ENCODE measurements around the gene ZNF316. TPM values are rescaled to one million over a fixed set of nuclear protein-coding genes. Genes with fewer than 3 reads are reported as not detected.

The ZNF316 gene
- total RNA-seq, 1 donor from 2014 or later, result 32.7 TPM

DNA sequence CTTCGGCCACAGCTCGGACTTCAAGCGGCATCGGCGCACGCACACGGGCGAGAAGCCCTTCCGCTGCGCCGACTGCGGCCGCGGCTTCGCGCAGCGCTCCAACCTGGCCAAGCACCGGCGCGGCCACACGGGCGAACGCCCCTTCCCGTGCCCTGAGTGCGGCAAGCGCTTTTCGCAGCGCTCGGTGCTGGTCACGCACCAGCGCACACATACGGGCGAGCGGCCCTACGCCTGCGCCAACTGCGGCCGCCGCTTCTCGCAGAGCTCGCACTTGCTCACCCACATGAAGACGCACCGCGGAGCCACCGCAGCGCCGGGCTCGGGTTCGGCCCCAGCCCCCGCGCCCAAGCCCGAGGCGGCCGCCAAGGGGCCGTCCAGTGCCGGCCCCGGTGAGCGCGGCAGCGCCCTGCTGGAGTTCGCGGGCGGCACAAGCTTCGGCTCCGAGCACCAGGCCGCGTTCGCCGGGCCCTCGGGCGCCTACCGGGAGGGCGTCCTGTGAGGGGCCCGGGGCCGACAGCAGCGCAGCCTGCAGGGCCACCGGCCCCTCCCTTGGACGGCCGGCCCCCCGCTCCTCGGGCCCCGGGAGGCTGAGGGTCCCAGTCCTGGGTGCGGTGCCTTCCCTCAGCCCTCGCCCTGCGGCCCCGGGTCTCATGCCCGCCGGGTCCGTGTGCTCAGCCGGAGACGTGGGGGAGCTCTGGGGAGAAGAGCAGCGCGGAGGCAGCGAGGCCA is 17.2 kb downstream of the ZNF316 start:
- H3K36me3 Mint-ChIP-seq (ENCODE audit: unreplicated experiment), result peaks cover 37% of the 10 kb centered on the region
- no peaks in the 10 kb centered on the region for H3K27me3 Mint-ChIP-seq (ENCODE audit: unreplicated experiment)
- no peaks in the 10 kb centered on the region for H3K4me1 Mint-ChIP-seq (ENCODE audit: unreplicated experiment)
- DNase-seq (ENCODE audit: extremely low spot score, unreplicated experiment), result no peak
- TF ChIP-seq CTCF (IDR thresholded peaks at IDR 0.05), result no peak
- no peak overlapping the region for H3K27ac Mint-ChIP-seq (ENCODE audit: unreplicated experiment)
- no peaks in the 10 kb centered on the region for H3K9me3 Mint-ChIP-seq (ENCODE audit: unreplicated experiment)
- no peak overlapping the region for H3K4me3 Mint-ChIP-seq (ENCODE audit: unreplicated experiment)

GRCh38 chr7:6654842-6655610 is 17.9 kb downstream of the ZNF316 start:
- no peaks in the 10 kb centered on the region for H3K9me3 Mint-ChIP-seq (ENCODE audit: unreplicated experiment)
- H3K4me3 Mint-ChIP-seq (ENCODE audit: unreplicated experiment), result no peak overlapping the region
- H3K27ac Mint-ChIP-seq (ENCODE audit: unreplicated experiment), result no peak overlapping the region
- no peaks in the 10 kb centered on the region for H3K27me3 Mint-ChIP-seq (ENCODE audit: unreplicated experiment)
- H3K36me3 Mint-ChIP-seq (ENCODE audit: unreplicated experiment), result peaks cover 32% of the 10 kb centered on the region
- H3K4me1 Mint-ChIP-seq (ENCODE audit: unreplicated experiment), result no peaks in the 10 kb centered on the region
- no peak for TF ChIP-seq CTCF (IDR thresholded peaks at IDR 0.05)
- no peak for DNase-seq (ENCODE audit: extremely low spot score, unreplicated experiment)

DNA sequence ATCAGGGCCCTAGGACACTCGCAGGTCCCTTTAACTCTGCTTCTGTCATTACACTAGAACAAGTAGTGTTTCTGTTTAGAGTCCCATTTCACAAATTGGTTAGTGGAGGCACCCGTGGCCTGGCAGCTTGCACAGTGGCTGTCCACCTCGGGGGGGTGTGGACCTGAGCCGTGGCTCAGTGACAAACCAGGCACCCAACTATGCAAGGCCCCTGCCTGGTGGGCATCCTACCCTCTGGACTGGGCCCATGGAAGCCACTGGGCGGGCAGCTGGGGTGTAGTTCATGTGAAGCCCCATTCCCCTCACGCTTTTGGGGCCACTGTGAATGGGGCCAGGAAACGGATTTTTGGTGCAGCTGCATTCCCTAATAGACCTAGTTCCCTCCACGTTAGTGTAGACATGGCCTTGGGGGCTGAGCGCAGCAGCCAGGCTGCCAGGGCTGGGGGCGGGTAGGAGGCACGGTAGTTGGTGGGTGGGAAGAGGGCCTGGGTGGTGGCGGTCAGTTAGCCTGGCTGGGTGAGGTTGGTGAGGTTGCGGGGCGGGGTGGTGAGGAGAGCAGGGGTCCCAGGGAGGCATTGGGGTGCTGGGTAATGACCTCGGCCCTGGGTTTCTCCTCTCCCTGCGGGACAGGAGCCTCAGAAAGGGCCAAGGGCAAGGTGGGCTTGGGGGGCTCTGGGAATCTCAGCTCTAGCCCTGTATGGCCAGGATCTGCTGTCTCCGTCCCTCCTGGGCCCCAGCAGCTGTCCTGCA is 18.7 kb downstream of the ZNF316 start:
- Mint-ChIP-seq H3K4me3 (ENCODE audit: unreplicated experiment) (no peak overlapping the region), H3K9me3 (ENCODE audit: unreplicated experiment) (no peaks in the 10 kb centered on the region), H3K27me3 (ENCODE audit: unreplicated experiment) (no peaks in the 10 kb centered on the region), H3K27ac (ENCODE audit: unreplicated experiment) (no peak overlapping the region), H3K36me3 (ENCODE audit: unreplicated experiment) (peaks cover 24% of the 10 kb centered on the region), H3K4me1 (ENCODE audit: unreplicated experiment) (no peaks in the 10 kb centered on the region)
- DNase-seq (ENCODE audit: extremely low spot score, unreplicated experiment), result no peak
- TF ChIP-seq CTCF (IDR thresholded peaks at IDR 0.05), result no peak

DNA sequence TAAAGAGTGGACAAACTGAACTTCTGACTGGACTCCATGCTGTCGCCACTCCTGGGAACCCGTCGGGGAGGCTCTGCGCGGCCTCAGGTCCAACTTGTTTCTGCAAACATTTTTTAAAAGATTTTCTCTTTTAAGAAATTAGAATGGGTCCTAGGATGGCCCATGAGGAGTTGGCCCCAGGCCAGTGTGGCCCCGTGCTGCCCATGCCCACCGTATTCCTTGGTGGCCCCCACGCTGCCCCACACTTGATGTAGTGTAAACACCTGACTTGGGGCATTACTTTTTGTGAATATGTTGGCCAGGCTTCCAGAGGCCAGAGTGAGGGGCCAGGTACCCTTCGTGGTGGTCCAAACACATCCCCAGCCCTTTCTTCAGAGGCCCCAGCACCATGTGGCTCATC is 19.3 kb downstream of the ZNF316 start:
- Mint-ChIP-seq H3K27me3 (ENCODE audit: unreplicated experiment) (no peaks in the 10 kb centered on the region), H3K9me3 (ENCODE audit: unreplicated experiment) (no peaks in the 10 kb centered on the region), H3K27ac (ENCODE audit: unreplicated experiment) (no peak overlapping the region), H3K4me3 (ENCODE audit: unreplicated experiment) (no peak overlapping the region), H3K36me3 (ENCODE audit: unreplicated experiment) (peaks cover 18% of the 10 kb centered on the region), H3K4me1 (ENCODE audit: unreplicated experiment) (no peaks in the 10 kb centered on the region)
- DNase-seq (ENCODE audit: extremely low spot score, unreplicated experiment), result no peak
- TF ChIP-seq CTCF (IDR thresholded peaks at IDR 0.05), result no peak
